ENCODE data around the gene CNOT4. TPM values are rescaled to one million over a fixed set of nuclear protein-coding genes. Genes with fewer than 3 reads are reported as not detected.

The CNOT4 gene
- total and polyA plus RNA-seq, 2 of the 8 experiments (the other 6 are each of a cell fraction or from before 2014, with no cell fraction given), result 10.9 to 25.8 TPM

- Histone ChIP-seq H3K36me3 (ENCODE audit: control insufficient read depth in 2 of 4, insufficient read depth in 4 of 4, low read length in 3 of 4) (no peaks in the 10 kb centered on the region), H2BK15ac (ENCODE audit: low read length) (no peak overlapping the region), H3K23me2 (ENCODE audit: low read depth, low read length) (no peaks in the 10 kb centered on the region), H2AK5ac (ENCODE audit: low read depth, low read length) (no peak overlapping the region), H3K9ac (replicated peaks in 1 of 4; ENCODE audit: extremely low read depth in 1 of 4, low read depth in 3 of 4, low read length in 3 of 4) (no peak overlapping the region), H3K18ac (ENCODE audit: extremely low read depth, low read length) (no peak overlapping the region), H2AFZ (ENCODE audit: low read length) (no peak overlapping the region), H2BK5ac (ENCODE audit: low read depth, low read length) (no peak overlapping the region), H3K27me3 (replicated peaks in 1 of 4; ENCODE audit: control insufficient read depth in 3 of 4, extremely low read depth in 1 of 4, insufficient read depth in 3 of 4, low read length in 3 of 4) (no peaks in the 10 kb centered on the region), H3K4me1 (replicated peaks in 1 of 4; ENCODE audit: control insufficient read depth in 3 of 4, insufficient read depth in 4 of 4, low read length in 3 of 4) (no peaks in the 10 kb centered on the region; a peak in 1 of 7 replicates), H2BK20ac (ENCODE audit: low read length) (no peak overlapping the region), H3K4ac (replicated peaks; ENCODE audit: insufficient read length, low read depth, low read length) (no peak overlapping the region), H3K4me2 (ENCODE audit: insufficient read depth in 1 of 2, low read depth in 2 of 2, low read length in 2 of 2) (no peak overlapping the region), H4K91ac (replicated peaks; ENCODE audit: insufficient read length, low read length) (no peak overlapping the region), H3K14ac (ENCODE audit: insufficient read length) (no peak overlapping the region), H3K9me3 (ENCODE audit: insufficient read depth in 2 of 2, low read depth in 1 of 2, low read length in 1 of 2) (no peaks in the 10 kb centered on the region), H3K27ac (ENCODE audit: low read depth, low read length) (no peak overlapping the region), H3K4me3 (ENCODE audit: extremely low read depth in 1 of 4, insufficient read depth in 2 of 4, low read depth in 3 of 4, low read length in 4 of 4) (no peak overlapping the region), H3K56ac (replicated peaks; ENCODE audit: insufficient read length, low read depth, low read length) (no peak overlapping the region), H2BK12ac (ENCODE audit: low read depth, low read length) (no peak overlapping the region), H4K20me1 (replicated peaks in 1 of 2; ENCODE audit: control insufficient read depth in 1 of 2, insufficient read depth in 2 of 2, low read length in 2 of 2) (no peaks in the 10 kb centered on the region), H3K79me2 (ENCODE audit: control insufficient read depth in 1 of 2, insufficient read depth in 2 of 2, low read length in 2 of 2) (no peaks in the 10 kb centered on the region), H3K79me1 (ENCODE audit: low read depth, low read length) (no peaks in the 10 kb centered on the region), H4K5ac (ENCODE audit: insufficient read length, low read depth, low read length) (no peak overlapping the region), H2BK120ac (replicated peaks; ENCODE audit: low read depth, low read length) (no peak overlapping the region), H4K8ac (ENCODE audit: extremely low read depth, insufficient read depth, low read length) (no peak overlapping the region), H3K23ac (ENCODE audit: insufficient read length) (no peak overlapping the region)
- TF ChIP-seq TBP (IDR thresholded peaks at IDR 0.05; ENCODE audit: low read depth, low read length) (no peak), FOSL1 (IDR thresholded peaks at IDR 0.05; ENCODE audit: insufficient read depth, low read depth, low read length) (no peak), ZNF274 (IDR thresholded peaks at IDR 0.05; ENCODE audit: borderline replicate concordance, extremely low read depth, low read length) (no peak)
- ChIA-PET POLR2A (ENCODE audit: partially characterized antibody) (no interaction called here), CTCF (ENCODE audit: partially characterized antibody) (interaction anchor here (0.9 to 2.6 kb wide), 2 partner anchors 14 to 102 kb away, joined by 3 to 8 read pairs; no protein-coding TSS in a partner anchor)
- WGBS, 2 experiments (ENCODE audit: extremely low coverage in 1 of 2, insufficient coverage in 1 of 2, insufficient read length in 1 of 2, insufficient replicate concordance in 2 of 2, low coverage in 1 of 2, low lambda C conversion rate in 2 of 2, missing lambda C conversion rate in 1 of 2), result 98% methylated on average over 5 of the region's 5 CpGs; no CpG with 5 or more reads in 1 of the 2 experiments
- FAIRE-seq, result no peak
- no peak for DNase-seq (ENCODE audit: low read depth in 1 of 2, low spot score in 2 of 2)
These were observed 133.8 kb downstream of the CNOT4 start for GRCh38 chr7:135375908-135376699.
